ENCODE results near the gene HDGFL3. TPM values are rescaled to one million over a fixed set of nuclear protein-coding genes. Genes with fewer than 3 reads are reported as not detected.

HDGFL3 gene
- total and polyA plus RNA-seq, 9 of the 15 experiments (the other 6 are each of a cell fraction or from before 2014, with no cell fraction given): 6.7 to 42.0 (median 31.4) TPM

- TF ChIP-seq ZNF407 (IDR thresholded peaks at IDR 0.05; ENCODE audit: low read depth) (no peak), KLF1 (tag; IDR thresholded peaks at IDR 0.05) (no peak), NFATC3 (IDR thresholded peaks at IDR 0.05) (no peak), NUFIP1 (IDR thresholded peaks at IDR 0.05; ENCODE audit: partially characterized antibody) (no peak), POLR2AphosphoS5 (IDR thresholded peaks at IDR 0.05; ENCODE audit: control insufficient read depth, insufficient read depth, low read depth, low read length) (no peak), PHTF2 (CRISPR knock-in tag; IDR thresholded peaks at IDR 0.05) (no peak), MTA3 (IDR thresholded peaks at IDR 0.05; ENCODE audit: borderline replicate concordance) (no peak), CTBP1 (IDR thresholded peaks at IDR 0.05; ENCODE audit: borderline replicate concordance) (no peak), ZNF232 (CRISPR knock-in tag; IDR thresholded peaks at IDR 0.05) (no peak), ZNF707 (CRISPR knock-in tag; conservative IDR thresholded peaks at IDR 0.05) (no peak), NR2C1 (IDR thresholded peaks at IDR 0.05) (no peak), NR2C1 (tag; IDR thresholded peaks at IDR 0.05) (no peak), ZFP30 (CRISPR knock-in tag; IDR thresholded peaks at IDR 0.05; ENCODE audit: borderline replicate concordance) (no peak), HNRNPL (IDR thresholded peaks at IDR 0.05; ENCODE audit: low read depth, low read length) (no peak), ZNF347 (CRISPR knock-in tag; IDR thresholded peaks at IDR 0.05; ENCODE audit: low read depth) (no peak), MAX (CRISPR knock-in tag; IDR thresholded peaks at IDR 0.05) (no peak), THRB (CRISPR knock-in tag; conservative IDR thresholded peaks at IDR 0.05) (no peak), CHCHD3 (CRISPR knock-in tag; IDR thresholded peaks at IDR 0.05) (no peak), FOS (IDR thresholded peaks at IDR 0.05; ENCODE audit: extremely low read depth, insufficient read length) (no peak), NFIC (IDR thresholded peaks at IDR 0.05) (0 out of 2 replicates have a peak, but pooled peaks have one; percentile 25), MCM2 (IDR thresholded peaks at IDR 0.05; ENCODE audit: low read depth) (no peak)
Measured at GRCh38 chr15:83178869-83179325, 28.7 kb downstream of the HDGFL3 start (continued).
